Ovary (tissue), 3 donors: ENCODE data around the gene SEC14L2.

Experiments used
- POLR2A ChIP-seq: fragments of 450-650 bp; IDR thresholded peaks from one replicate; pipeline ENCODE4 v1.6.1; 2017; ENCODE audit warnings: antibody characterized with exemption, mild to moderate bottlenecking, moderate library complexity
- TF ChIP-seq, protein P1 (sequence below), 3 donors: fragments of 450-650 bp in 2 of 3; fragments of 200-600 bp in 1 of 3; IDR thresholded peaks; one replicate each; pipeline versions ENCODE4 v1.5.1 to v1.8.0; 2016 to 2022; ENCODE audit warnings: antibody characterized with exemption in 3 of 3, mild to moderate bottlenecking in 1 of 3
- donor health status: DM: no; HTN: no; CAD: no.

DNA sequence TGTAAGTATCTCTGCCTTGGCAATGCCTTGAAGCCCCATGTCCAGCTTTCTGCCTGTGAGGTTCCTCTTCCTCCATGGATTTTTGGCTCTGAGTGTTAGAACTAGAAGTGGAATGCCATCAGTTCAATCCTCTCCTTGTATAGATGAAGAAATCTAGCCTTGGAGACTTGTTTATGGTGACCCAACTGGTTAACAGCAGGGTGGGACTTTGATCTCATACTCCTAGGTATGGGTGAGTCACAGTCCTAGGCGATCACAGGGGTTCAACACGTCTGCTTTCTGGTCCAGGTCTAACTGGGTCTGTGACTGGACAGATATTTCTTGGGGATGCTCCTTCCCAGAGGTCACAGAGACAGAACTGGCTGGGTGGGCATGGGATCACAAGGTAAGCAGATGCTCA lies 19.6 kb downstream of the SEC14L2 start:
- TF ChIP-seq POLR2A: no peak
- TF ChIP-seq, protein P1, sequence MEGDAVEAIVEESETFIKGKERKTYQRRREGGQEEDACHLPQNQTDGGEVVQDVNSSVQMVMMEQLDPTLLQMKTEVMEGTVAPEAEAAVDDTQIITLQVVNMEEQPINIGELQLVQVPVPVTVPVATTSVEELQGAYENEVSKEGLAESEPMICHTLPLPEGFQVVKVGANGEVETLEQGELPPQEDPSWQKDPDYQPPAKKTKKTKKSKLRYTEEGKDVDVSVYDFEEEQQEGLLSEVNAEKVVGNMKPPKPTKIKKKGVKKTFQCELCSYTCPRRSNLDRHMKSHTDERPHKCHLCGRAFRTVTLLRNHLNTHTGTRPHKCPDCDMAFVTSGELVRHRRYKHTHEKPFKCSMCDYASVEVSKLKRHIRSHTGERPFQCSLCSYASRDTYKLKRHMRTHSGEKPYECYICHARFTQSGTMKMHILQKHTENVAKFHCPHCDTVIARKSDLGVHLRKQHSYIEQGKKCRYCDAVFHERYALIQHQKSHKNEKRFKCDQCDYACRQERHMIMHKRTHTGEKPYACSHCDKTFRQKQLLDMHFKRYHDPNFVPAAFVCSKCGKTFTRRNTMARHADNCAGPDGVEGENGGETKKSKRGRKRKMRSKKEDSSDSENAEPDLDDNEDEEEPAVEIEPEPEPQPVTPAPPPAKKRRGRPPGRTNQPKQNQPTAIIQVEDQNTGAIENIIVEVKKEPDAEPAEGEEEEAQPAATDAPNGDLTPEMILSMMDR (IDR thresholded peaks at IDR 0.05): no peak
